RKO (cell line): ENCODE measurements around the gene P4HTM.

Experiments
- DNase-seq: peaks from one replicate; pipeline ENCODE4 v3.0.0-alpha.2; 2016; ENCODE audit warnings: low spot score

The P4HTM gene

GRCh38 chr3:48984663-48985062 is 5.4 kb upstream of the P4HTM start:
- DNase-seq, result no peak

- DNase-seq, result no peak
These were observed 4.1 kb upstream of the P4HTM start for GRCh38 chr3:48985831-48986376.

- DNase-seq, result peak; percentile 49
These were observed 780 bp upstream of the P4HTM start for GRCh38 chr3:48989126-48989795.

GRCh38 chr3:48990636-48991469 is 812 bp downstream of the P4HTM start:
- peak; percentile 44 for DNase-seq

- no peak for DNase-seq
These were observed 2.0 kb downstream of the P4HTM start for GRCh38 chr3:48991851-48992545.

GRCh38 chr3:48993834-48994233 is 3.8 kb downstream of the P4HTM start:
- DNase-seq, result no peak

GRCh38 chr3:48996640-48997039 is 6.6 kb downstream of the P4HTM start:
- DNase-seq, result no peak

- DNase-seq, result no peak
These were observed 7.1 kb downstream of the P4HTM start for GRCh38 chr3:48997102-48997635.

GRCh38 chr3:48997714-48998637 is 7.9 kb downstream of the P4HTM start:
- no peak for DNase-seq

GRCh38 chr3:48999085-48999858 is 9.2 kb downstream of the P4HTM start:
- no peak for DNase-seq

- DNase-seq, result no peak
These were observed 11.1 kb downstream of the P4HTM start for GRCh38 chr3:49001155-49001554.

GRCh38 chr3:49004352-49005302 is 14.6 kb downstream of the P4HTM start:
- DNase-seq, result no peak

GRCh38 chr3:49005303-49005680 is 15.3 kb downstream of the P4HTM start:
- no peak for DNase-seq

- DNase-seq, result no peak
These were observed 16.0 kb downstream of the P4HTM start for GRCh38 chr3:49005998-49006397.

GRCh38 chr3:49006408-49007067 is 16.5 kb downstream of the P4HTM start:
- no peak for DNase-seq

- DNase-seq, result peak; percentile 97
These were observed 17.2 kb downstream of the P4HTM start, which contains the start of gene WDR6 for GRCh38 chr3:49007068-49007770. Gene WDR6, plus strand, starts transcription at chr3:49007391. Its CDS starts 41 bp downstream, at chr3:49007432.

- DNase-seq, result peak; percentile 81
These were observed 17.9 kb downstream of the P4HTM start for GRCh38 chr3:49007771-49008528.
